Myometrial cell (primary cell): ENCODE data around the gene CEACAM6. TPM values are rescaled to one million over a fixed set of nuclear protein-coding genes. Genes with fewer than 3 reads are reported as not detected.

Source experiments
- total RNA-seq: library from RNA; depleted of rRNA; stranded (reverse); fragments of >200 nt; gene quantifications from 2 replicates; pipeline ENCODE4 v1.2.3, GENCODE V29; 2015

The CEACAM6 gene
- not detected in 2 replicates for total RNA-seq

DNA sequence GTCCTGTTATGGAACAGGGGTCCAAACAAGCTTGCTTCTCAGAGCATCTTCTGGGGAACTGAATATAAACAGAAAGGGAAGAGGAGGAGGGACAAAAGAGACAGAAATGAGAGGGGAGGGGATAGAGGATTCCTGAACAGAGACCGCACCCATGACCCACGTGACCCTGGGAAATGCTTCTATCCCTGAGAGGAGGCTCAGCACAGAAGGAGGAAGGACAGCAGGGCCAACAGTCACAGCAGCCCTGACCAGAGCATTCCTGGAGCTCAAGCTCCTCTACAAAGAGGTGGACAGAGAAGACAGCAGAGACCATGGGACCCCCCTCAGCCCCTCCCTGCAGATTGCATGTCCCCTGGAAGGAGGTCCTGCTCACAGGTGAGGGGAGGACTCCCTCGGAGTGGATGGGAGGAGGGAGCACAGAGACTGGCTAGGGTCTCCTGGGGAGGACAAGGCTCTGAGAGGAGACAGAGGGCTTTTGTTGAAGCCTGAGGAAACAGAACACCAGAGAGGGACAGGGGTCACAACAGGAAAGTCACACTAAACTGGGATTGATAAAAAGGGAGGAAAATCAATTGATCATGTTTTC is at the start of gene CEACAM6:
Gene CEACAM6, plus strand, starts transcription at position 203 of the 586 bp plus-strand sequence. Its CDS starts 109 bp downstream, at position 312.

DNA sequence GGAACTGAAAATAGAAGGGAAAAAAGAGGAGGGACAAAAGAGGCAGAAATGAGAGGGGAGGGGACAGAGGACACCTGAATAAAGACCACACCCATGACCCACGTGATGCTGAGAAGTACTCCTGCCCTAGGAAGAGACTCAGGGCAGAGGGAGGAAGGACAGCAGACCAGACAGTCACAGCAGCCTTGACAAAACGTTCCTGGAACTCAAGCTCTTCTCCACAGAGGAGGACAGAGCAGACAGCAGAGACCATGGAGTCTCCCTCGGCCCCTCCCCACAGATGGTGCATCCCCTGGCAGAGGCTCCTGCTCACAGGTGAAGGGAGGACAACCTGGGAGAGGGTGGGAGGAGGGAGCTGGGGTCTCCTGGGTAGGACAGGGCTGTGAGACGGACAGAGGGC is 46.8 kb upstream of the CEACAM6 start, which contains the start of gene CEACAM5:
Gene CEACAM5, plus strand, starts transcription at position 146 of the 400 bp plus-strand sequence. Its CDS starts 106 bp downstream, at position 252.

DNA sequence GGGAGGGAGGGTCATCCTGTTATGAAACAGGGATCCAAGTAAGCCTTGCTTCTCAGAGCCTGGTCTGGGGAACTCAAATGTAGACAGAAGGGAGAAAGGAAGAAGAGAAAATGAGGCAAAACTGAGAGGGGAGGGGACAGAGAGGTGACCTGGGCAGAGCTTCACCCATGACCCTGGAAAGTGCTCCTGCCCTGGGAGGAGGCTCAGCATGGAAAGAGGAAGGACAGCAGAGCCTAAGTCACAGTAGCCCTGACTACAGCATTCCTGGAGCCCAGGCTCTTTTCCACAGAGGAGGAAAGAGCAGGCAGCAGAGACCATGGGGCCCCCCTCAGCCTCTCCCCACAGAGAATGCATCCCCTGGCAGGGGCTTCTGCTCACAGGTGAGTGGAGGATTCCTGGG is 41.0 kb downstream of the CEACAM6 start, which contains the start of gene CEACAM3:
Gene CEACAM3, plus strand, starts transcription at position 226 of the 400 bp plus-strand sequence. Its CDS starts 91 bp downstream, at position 317.

Other genes with a start within 250 kb of the CEACAM6 start
- not detected in 2 replicates for gene CEACAM21, start 179.4 kb upstream of the CEACAM6 start, total RNA-seq
- gene CEACAM4, start 128.5 kb upstream of the CEACAM6 start, total RNA-seq, result not detected in 2 replicates
- not detected in 2 replicates for gene CEACAM7, start 67.3 kb upstream of the CEACAM6 start, total RNA-seq
- gene CEACAM5, start 46.9 kb upstream of the CEACAM6 start, total RNA-seq, result not detected in 2 replicates
- gene CEACAM3, start 41.1 kb downstream of the CEACAM6 start, total RNA-seq, result not detected in 2 replicates
- not detected in 2 replicates for gene LYPD4, start 89.2 kb downstream of the CEACAM6 start, total RNA-seq
- not detected in 2 replicates for gene DMRTC2, start 89.5 kb downstream of the CEACAM6 start, total RNA-seq
- gene RPS19, start 104.7 kb downstream of the CEACAM6 start, total RNA-seq, result 929 and 2,881 TPM in 2 replicates
- gene CD79A, start 121.7 kb downstream of the CEACAM6 start, total RNA-seq, result 0.35 TPM in 1 of 2 replicates, not detected in the other
- gene ARHGEF1, start 127.7 kb downstream of the CEACAM6 start, total RNA-seq, result 63.7 and 69.3 TPM in 2 replicates
- gene ERFL, start 172.9 kb downstream of the CEACAM6 start, total RNA-seq, result not detected in 2 replicates
- gene RABAC1, start 203.8 kb downstream of the CEACAM6 start, total RNA-seq, result 300 and 373 TPM in 2 replicates
- gene ATP1A3, start 238.7 kb downstream of the CEACAM6 start, total RNA-seq, result 0.29 and 0.89 TPM in 2 replicates